Panc1 (cell line): ENCODE measurements around the gene AQP11. TPM values are rescaled to one million over a fixed set of nuclear protein-coding genes. Genes with fewer than 3 reads are reported as not detected.

Experiments used
- ATAC-seq: fragments of 200-7000 bp; cut with Tn5 transposase; 2 replicates; pipeline ENCODE4 v1.9.1; 2020; ENCODE audit warnings: mild to moderate bottlenecking, moderate library complexity
- BruUV-seq: library from RNA; stranded (reverse); fragments of 400-500 nt; replicated peaks from 2 replicates; lab custom pipeline; 2021; lab: Mats Ljungman, UMichigan
- CTCF ChIA-PET: fragments of 300-600 bp; sonication (Branson Sonifier 250); formaldehyde crosslinking; loops from one replicate; lab custom pipeline; 2022; ENCODE audit warnings: antibody characterized with exemption; lab: Charles Lee
- POLR2A ChIA-PET: fragments of 300-600 bp; sonication (Branson Sonifier 250); formaldehyde crosslinking; loops from one replicate; lab custom pipeline; 2022; ENCODE audit warnings: antibody characterized with exemption; lab: Charles Lee
- DNase-seq: peaks from one replicate; pipeline ENCODE4 v3.0.0-alpha.2; 2010; ENCODE audit warnings: low read depth, low spot score
- H3K27ac ChIP-seq: 2 replicates; pipeline ENCODE4 v1.5.1; 2011; ENCODE audit warnings: mild to moderate bottlenecking, low read length, inconsistent platforms
- H3K27me3 ChIP-seq: fragments of 200-500 bp; sonication (Bioruptor generic); 2 replicates; pipeline ENCODE4 v1.6.0; 2014; ENCODE audit warnings: low read length, inconsistent platforms; ENCODE audit not compliant: control insufficient read depth, insufficient read depth
- H3K36me3 ChIP-seq: fragments of 200-500 bp; sonication (Bioruptor generic); 2 replicates; pipeline ENCODE4 v1.5.1; 2014; ENCODE audit warnings: inconsistent platforms, mild to moderate bottlenecking, low read length, moderate library complexity; ENCODE audit not compliant: control insufficient read depth, insufficient read depth
- H3K4me1 ChIP-seq: 2 replicates; pipeline ENCODE4 v1.5.1; 2011; ENCODE audit warnings: inconsistent platforms, mild to moderate bottlenecking, low read length, moderate library complexity; ENCODE audit not compliant: control insufficient read depth, insufficient read depth
- H3K4me3 ChIP-seq, 2 experiments: 2 replicates each; pipeline ENCODE4 v1.5.1; 2011 to 2012; ENCODE audit warnings: low read depth in 2 of 2, low read length in 2 of 2, mild to moderate bottlenecking in 2 of 2, inconsistent platforms in 1 of 2, moderate library complexity in 1 of 2
- H3K9me3 ChIP-seq: fragments of 200-500 bp; sonication (Bioruptor generic); 2 replicates; pipeline ENCODE4 v1.5.1; 2014; ENCODE audit warnings: low read depth, mild to moderate bottlenecking, inconsistent platforms, low read length, moderate library complexity; ENCODE audit not compliant: control insufficient read depth, insufficient read depth
- CTCF ChIP-seq: fragments of 450-650 bp; IDR thresholded peaks from 2 replicates; pipeline ENCODE4 v1.5.1; 2017; ENCODE audit warnings: mild to moderate bottlenecking
- POLR2AphosphoS5 ChIP-seq: IDR thresholded peaks from 2 replicates; pipeline ENCODE4 v1.6.1; 2012; ENCODE audit warnings: mild to moderate bottlenecking, low read depth, low read length, moderate library complexity
- SIN3A ChIP-seq: IDR thresholded peaks from 2 replicates; pipeline ENCODE4 v1.6.1; 2012; ENCODE audit warnings: low read depth, mild to moderate bottlenecking, low read length, moderate library complexity, borderline replicate concordance; ENCODE audit not compliant: insufficient read depth
- TCF7L2 ChIP-seq: IDR thresholded peaks from 2 replicates; pipeline ENCODE4 v1.6.1; 2011; ENCODE audit warnings: mild to moderate bottlenecking, low read depth, low read length, inconsistent platforms
- in situ Hi-C: cut with HindIII; loops from 2 replicates; pipeline ENCODE4 v1.10.0; 2016; ENCODE audit warnings: low sequenced_read_pairs, low pct_unique_long_range_greater_than_20kb
- intact Hi-C: fragments of 100-400 bp; cut with micrococcal nuclease; formaldehyde crosslinking; loops from one replicate; pipeline ENCODE4 v1.10.0; 2022; ENCODE audit not compliant: unreplicated experiment
- total RNA-seq: library from RNA; stranded (reverse); gene quantifications from one replicate; pipeline ENCODE4 v1.2.1, GENCODE V29; 2021; ENCODE audit not compliant: unreplicated experiment
- TF ChIP-seq, protein P1 (sequence below), 2 experiments: IDR thresholded peaks; 2 replicates each; pipeline ENCODE4 v1.6.1; 2011 to 2012; ENCODE audit warnings: low read depth in 2 of 2, control low read depth in 1 of 2, low read length in 1 of 2, mild to moderate bottlenecking in 1 of 2, moderate library complexity in 1 of 2; ENCODE audit not compliant: insufficient read depth in 1 of 2

The AQP11 gene
- total RNA-seq, 1 experiment from 2014 or later, result 2.3 TPM

DNA sequence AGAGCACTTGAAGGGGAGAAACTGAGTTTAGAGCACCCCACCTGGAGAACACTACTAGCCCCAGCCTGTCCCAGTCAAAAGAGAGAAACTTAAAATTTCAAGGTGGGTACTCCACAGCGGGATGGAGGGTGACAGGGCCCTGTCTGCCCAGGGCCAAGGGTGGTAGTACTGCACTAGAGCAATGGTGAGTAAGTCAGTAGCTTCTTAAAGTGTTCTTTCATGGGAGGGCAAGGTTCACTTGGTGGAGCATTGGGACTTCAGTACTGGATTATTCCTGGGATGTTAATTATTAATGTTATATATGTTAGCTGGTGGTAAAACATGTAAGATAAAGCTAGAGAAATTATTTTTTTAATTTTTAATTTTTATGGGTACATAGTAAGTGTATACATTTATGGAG, 28.5 kb upstream of the AQP11 start:
- H3K27ac ChIP-seq, result no peak overlapping the region
- ChIA-PET CTCF (interaction anchor here (1.0 kb wide), 1 partner anchor 366 kb away, joined by 3 read pairs; no protein-coding TSS in a partner anchor), POLR2A (interaction anchor here (0.6 kb wide), 1 partner anchor 9 kb away, joined by 17 read pairs; no protein-coding TSS in a partner anchor)
- in situ Hi-C loops (no loop called here), intact Hi-C loops (no loop called here)
- no peak for TF ChIP-seq POLR2AphosphoS5
- TF ChIP-seq CTCF, result no peak
- TF ChIP-seq, protein P1, sequence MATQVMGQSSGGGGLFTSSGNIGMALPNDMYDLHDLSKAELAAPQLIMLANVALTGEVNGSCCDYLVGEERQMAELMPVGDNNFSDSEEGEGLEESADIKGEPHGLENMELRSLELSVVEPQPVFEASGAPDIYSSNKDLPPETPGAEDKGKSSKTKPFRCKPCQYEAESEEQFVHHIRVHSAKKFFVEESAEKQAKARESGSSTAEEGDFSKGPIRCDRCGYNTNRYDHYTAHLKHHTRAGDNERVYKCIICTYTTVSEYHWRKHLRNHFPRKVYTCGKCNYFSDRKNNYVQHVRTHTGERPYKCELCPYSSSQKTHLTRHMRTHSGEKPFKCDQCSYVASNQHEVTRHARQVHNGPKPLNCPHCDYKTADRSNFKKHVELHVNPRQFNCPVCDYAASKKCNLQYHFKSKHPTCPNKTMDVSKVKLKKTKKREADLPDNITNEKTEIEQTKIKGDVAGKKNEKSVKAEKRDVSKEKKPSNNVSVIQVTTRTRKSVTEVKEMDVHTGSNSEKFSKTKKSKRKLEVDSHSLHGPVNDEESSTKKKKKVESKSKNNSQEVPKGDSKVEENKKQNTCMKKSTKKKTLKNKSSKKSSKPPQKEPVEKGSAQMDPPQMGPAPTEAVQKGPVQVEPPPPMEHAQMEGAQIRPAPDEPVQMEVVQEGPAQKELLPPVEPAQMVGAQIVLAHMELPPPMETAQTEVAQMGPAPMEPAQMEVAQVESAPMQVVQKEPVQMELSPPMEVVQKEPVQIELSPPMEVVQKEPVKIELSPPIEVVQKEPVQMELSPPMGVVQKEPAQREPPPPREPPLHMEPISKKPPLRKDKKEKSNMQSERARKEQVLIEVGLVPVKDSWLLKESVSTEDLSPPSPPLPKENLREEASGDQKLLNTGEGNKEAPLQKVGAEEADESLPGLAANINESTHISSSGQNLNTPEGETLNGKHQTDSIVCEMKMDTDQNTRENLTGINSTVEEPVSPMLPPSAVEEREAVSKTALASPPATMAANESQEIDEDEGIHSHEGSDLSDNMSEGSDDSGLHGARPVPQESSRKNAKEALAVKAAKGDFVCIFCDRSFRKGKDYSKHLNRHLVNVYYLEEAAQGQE (IDR thresholded peaks at IDR 0.05; ENCODE audit: insufficient read depth in 1 of 2, low read depth in 2 of 2, low read length in 1 of 2), result no peak
- TF ChIP-seq TCF7L2, result no peak
- no peak for TF ChIP-seq SIN3A
- H3K36me3 ChIP-seq, result no peaks in the 10 kb centered on the region
- ATAC-seq (no peak), DNase-seq (no peak)
- H3K27me3 ChIP-seq, result no peaks in the 10 kb centered on the region; the same call in 1 of the 2 replicates
- BruUV-seq, result no TSS peak
- H3K4me1 ChIP-seq, result no peaks in the 10 kb centered on the region
- no peak overlapping the region for H3K4me3 ChIP-seq
- no peaks in the 10 kb centered on the region for H3K9me3 ChIP-seq

GRCh38 chr11:77568306-77568705, 21.4 kb upstream of the AQP11 start:
- POLR2A ChIA-PET, result no interaction called here
- BruUV-seq, result no TSS peak

More at GRCh38 chr11:77568306-77568705, 21.4 kb upstream of the AQP11 start:
- H3K27ac ChIP-seq, result no peak overlapping the region
- no peaks in the 10 kb centered on the region; the same call in 1 of the 2 replicates for H3K27me3 ChIP-seq
- H3K4me1 ChIP-seq, result no peaks in the 10 kb centered on the region
- H3K4me3 ChIP-seq, result no peak overlapping the region
- no peak for ATAC-seq
- intact Hi-C loops, result no loop called here
- CTCF ChIA-PET, result no interaction called here
- no peaks in the 10 kb centered on the region for H3K9me3 ChIP-seq
- TF ChIP-seq, protein P1 (IDR thresholded peaks at IDR 0.05; ENCODE audit: insufficient read depth in 1 of 2, low read depth in 2 of 2, low read length in 1 of 2), result no peak
- no peak for TF ChIP-seq POLR2AphosphoS5
- TF ChIP-seq SIN3A, result no peak
- TF ChIP-seq CTCF, result no peak
- no peak for TF ChIP-seq TCF7L2
- no peaks in the 10 kb centered on the region for H3K36me3 ChIP-seq
- in situ Hi-C loops, result no loop called here
- DNase-seq, result no peak
